Activated naive CD8-positive, alpha-beta T cell (primary cell): ENCODE measurements around the gene UNC13D.

Experiments used
- H3K27ac Mint-ChIP-seq: one replicate; pipeline ENCODE4 v1.8.0; 2021; ENCODE audit warnings: mixed read lengths
- H3K27me3 Mint-ChIP-seq: one replicate; pipeline ENCODE4 v1.8.0; 2021; ENCODE audit warnings: mixed read lengths
- H3K36me3 Mint-ChIP-seq: one replicate; pipeline ENCODE4 v1.8.0; 2021; ENCODE audit warnings: mixed read lengths
- H3K4me1 Mint-ChIP-seq: one replicate; pipeline ENCODE4 v1.8.0; 2021; ENCODE audit warnings: low read depth, mixed read lengths
- H3K4me3 Mint-ChIP-seq: one replicate; pipeline ENCODE4 v1.8.0; 2021; ENCODE audit warnings: mild to moderate bottlenecking, mixed read lengths
- H3K9me3 Mint-ChIP-seq: one replicate; pipeline ENCODE4 v1.8.0; 2021; ENCODE audit warnings: low read depth, mixed read lengths

UNC13D gene

DNA sequence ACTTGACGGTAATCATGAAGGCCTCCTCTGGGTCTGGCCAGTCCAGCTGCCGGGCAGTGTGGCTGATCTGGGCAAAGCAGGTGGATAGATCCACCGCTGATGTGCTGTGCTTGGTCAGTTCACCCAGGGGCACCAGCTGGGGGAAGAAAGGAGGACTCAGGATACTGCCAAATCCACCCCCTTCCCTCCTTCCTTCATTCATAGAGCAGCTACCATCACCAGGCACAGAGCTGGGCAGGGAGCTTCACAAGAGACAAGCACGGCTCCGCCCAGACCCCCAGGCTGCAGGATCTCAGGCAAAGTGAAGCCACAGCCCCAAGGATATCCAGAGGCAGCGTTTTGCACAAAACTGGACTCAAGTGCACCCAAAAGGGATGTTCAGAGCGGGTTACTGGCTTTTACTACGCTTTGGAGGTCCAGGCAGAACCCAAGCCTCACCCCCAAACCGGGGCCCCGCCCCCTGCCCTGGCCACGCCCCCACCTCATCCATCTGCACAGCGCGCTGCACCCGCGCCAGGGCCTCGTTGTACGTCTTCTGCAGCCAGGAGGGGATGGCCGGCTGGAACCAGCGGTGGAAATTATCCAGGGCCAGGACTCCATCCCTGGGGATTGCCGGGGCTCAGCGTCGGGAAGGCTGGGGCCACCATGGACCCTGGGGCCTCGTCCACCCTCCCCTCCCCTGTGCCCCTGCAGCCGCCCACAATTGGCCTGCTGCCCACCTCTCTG, 9.1 kb downstream of the UNC13D start:
- Mint-ChIP-seq H3K9me3 (no peaks in the 10 kb centered on the region), H3K4me3 (peak overlapping the region; percentile 27), H3K36me3 (no peaks in the 10 kb centered on the region), H3K4me1 (peaks cover 37% of the 10 kb centered on the region), H3K27me3 (no peaks in the 10 kb centered on the region), H3K27ac (no peak overlapping the region)

DNA sequence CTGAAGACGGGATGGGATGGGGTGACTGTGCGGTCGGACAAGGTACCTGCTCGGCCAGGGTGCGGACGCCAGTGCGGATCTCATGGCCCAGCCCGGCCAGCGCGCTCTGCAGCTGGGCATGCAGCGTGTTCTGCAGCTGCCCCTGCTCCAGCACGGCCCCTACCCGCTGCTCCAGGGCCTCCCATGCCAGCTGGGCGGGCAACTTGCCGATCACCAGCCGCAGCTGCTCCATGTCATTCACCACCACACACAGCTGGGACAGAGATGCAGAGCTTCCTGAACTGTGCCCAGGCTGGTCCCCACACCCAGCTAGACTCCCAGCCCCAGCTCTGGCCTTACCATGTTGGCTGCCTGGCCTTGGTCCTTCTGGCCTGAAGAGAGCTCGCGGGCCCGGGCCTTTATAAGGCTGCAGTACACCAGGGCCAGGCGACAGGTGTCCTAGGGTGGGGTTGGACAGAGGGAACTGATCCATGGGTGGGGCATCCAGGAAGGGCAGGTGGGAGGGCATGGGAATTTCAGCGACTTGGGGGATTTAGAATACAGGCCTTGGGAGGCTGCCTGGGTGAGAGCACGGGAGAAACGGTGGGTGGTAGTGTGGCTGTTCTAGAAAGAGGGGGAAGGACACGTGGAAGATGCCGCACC, 9.8 kb downstream of the UNC13D start:
- H3K4me1 Mint-ChIP-seq: peaks cover 39% of the 10 kb centered on the region
- no peaks in the 10 kb centered on the region for H3K36me3 Mint-ChIP-seq
- H3K27me3 Mint-ChIP-seq: no peaks in the 10 kb centered on the region
- no peaks in the 10 kb centered on the region for H3K9me3 Mint-ChIP-seq
- H3K4me3 Mint-ChIP-seq: peak overlapping the region; percentile 27
- peak overlapping the region; percentile 79 for H3K27ac Mint-ChIP-seq

DNA sequence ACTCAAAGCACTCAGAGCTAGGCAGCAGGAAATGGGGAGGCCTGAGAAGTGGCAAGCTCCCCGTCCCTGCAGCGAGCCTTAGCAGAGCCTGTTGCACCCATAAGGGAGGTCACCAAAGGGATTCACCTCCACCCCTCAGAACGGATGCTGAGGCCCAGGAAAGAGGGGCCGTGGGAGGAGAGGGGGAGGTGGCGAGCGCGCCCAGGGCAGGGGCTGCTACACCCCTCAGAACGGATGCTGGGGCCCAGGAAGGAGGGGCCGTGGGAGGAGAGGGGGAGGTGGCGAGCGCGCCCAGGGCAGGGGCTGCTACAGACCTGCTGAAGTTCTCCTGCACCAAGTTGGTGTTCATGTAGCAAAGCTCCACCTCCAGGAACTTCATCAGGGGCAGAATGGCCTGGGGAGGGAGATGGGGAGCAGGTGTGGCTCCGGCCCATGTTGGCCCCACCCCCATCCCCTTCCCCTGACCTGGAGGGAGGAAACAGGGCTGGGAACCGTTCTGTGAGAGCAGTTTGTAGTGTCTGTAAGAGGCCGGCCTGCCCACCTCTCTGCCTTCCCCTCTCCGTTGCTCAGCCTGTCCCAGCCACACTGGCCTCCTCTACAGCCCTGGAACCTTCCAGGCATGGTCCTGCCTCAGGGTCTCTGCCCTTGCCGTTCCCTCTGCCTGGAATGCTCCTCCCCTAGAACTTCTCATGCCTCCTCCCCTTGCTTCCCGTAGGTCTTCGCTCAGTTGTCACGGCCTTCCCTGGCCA, 11.4 kb downstream of the UNC13D start:
- Mint-ChIP-seq H3K27ac (peak overlapping the region; percentile 88), H3K9me3 (no peaks in the 10 kb centered on the region), H3K36me3 (no peaks in the 10 kb centered on the region), H3K4me1 (peaks cover 40% of the 10 kb centered on the region), H3K4me3 (peak overlapping the region; percentile 71), H3K27me3 (no peaks in the 10 kb centered on the region)

DNA sequence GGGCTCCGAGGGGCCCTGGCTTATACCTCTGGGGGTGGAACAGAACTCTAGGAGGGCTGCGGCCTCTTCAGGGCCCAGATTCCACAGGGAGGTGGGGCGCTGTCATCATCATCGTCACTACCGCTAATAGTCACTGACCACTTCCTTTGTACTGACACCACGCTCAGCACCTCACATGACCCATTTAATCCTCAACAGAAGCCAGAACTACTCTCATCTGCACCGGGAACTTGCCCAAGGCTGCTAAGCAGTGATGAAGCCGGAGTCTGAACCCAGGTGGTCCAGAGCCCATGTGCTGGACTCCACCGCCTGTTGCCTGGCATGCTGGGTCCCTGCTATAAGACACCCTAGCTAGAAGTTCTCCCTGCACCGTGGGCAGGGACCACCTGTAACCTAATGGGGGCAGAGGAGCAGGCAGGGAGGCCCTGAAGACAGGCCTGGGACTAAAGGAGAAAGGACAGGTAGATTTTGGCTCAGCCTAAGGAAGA, 12.0 kb downstream of the UNC13D start:
- Mint-ChIP-seq H3K4me3 (peak overlapping the region; percentile 71), H3K36me3 (no peaks in the 10 kb centered on the region), H3K4me1 (peaks cover 37% of the 10 kb centered on the region), H3K27me3 (no peaks in the 10 kb centered on the region), H3K27ac (peak overlapping the region; percentile 88), H3K9me3 (no peaks in the 10 kb centered on the region)

DNA sequence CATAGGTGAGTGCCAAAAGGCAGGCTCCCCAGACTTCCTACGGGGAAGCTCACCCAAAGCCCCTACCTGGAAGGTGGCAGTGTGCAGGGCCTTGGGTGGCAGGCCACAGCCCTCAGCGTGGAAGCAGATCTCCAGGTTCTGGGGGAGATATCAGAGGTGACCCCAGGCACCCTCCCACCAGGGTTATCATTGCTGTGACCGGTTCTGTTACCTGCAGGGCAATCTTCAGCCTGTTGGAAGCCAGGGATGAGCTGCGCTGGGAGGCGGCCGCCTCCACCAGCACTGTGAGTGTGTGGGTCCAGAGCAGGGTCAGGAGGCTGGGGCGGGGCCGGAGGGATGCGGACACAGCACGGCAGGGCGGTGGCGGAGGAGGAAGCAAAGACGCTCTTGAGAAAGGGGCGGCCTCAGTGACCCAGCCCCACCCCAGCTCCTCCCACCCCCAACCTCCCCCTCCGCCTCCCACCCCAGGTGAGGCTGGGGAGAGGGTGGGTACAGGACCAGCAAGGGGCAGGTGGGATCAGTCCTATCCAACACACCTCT, 13.1 kb downstream of the UNC13D start:
- Mint-ChIP-seq H3K9me3 (no peaks in the 10 kb centered on the region), H3K4me1 (peaks cover 42% of the 10 kb centered on the region), H3K27me3 (no peaks in the 10 kb centered on the region), H3K4me3 (no peak overlapping the region), H3K27ac (no peak overlapping the region), H3K36me3 (no peaks in the 10 kb centered on the region)

DNA sequence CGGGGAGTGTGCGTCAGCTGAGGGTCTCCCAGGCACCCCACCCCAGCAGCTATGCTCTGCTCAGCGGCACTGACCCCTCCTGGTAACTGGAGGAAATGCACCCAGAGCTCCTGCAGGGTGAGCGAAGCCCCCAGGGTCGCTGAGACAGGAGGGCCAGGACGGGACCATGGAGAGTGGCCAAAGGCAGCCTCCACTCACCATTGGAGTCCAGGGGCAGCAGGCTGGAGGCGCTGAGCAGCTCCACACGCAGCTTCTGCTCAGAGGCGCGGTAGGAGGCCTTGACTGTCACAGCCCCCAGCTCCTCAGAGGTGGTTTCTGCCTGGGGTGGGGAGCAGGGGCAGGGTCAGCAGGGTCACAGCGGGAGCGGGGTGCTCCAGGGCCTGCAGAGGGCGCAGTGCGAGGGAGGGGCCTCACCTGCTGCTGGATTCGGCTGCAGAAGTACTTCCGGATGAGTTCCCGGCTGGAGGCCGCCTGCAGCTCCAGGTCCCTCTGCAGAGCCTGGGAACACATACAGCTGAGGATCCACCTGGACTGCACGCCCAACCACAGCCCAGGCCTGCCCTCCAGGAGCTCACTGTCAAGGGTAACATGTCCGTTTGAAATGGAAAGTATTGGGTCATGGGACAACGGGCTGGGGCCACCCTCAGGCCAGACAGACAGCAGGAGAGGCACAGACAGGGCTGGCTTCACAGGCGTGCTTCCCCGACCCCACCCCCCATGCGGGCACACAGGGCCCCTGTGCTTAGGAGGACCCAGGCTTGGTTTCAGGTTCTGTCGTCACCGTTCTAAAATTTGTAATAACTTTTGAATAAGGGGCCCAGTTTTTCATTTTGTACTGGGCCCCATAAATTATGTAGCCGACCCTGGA, 13.8 kb downstream of the UNC13D start:
- H3K36me3 Mint-ChIP-seq: no peaks in the 10 kb centered on the region
- peaks cover 38% of the 10 kb centered on the region for H3K4me1 Mint-ChIP-seq
- H3K9me3 Mint-ChIP-seq: no peaks in the 10 kb centered on the region
- no peak overlapping the region for H3K27ac Mint-ChIP-seq
- H3K4me3 Mint-ChIP-seq: no peak overlapping the region
- no peaks in the 10 kb centered on the region for H3K27me3 Mint-ChIP-seq

DNA sequence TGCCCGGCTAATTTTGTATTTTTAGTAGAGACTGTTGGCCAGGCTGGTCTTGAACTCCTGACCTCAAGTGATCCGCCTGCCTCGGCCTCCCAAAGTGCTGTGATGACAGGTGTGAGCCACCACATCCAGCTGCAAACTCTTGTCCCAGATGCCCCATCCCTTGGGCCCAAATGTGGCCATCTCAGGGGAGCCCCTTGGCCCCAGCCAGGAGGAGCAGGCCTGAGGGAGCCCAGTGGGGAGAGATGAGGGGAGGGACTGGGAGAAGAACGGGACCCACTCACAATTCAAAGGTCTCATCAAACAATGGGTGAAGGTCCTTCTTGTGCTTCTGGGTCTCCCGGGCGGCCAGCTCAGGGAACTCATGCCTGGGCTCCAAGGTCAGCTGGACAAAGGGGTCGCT, 14.5 kb downstream of the UNC13D start:
- Mint-ChIP-seq H3K9me3 (no peaks in the 10 kb centered on the region), H3K27me3 (no peaks in the 10 kb centered on the region), H3K36me3 (no peaks in the 10 kb centered on the region), H3K27ac (peak overlapping the region; percentile 41), H3K4me3 (no peak overlapping the region), H3K4me1 (peaks cover 36% of the 10 kb centered on the region)

DNA sequence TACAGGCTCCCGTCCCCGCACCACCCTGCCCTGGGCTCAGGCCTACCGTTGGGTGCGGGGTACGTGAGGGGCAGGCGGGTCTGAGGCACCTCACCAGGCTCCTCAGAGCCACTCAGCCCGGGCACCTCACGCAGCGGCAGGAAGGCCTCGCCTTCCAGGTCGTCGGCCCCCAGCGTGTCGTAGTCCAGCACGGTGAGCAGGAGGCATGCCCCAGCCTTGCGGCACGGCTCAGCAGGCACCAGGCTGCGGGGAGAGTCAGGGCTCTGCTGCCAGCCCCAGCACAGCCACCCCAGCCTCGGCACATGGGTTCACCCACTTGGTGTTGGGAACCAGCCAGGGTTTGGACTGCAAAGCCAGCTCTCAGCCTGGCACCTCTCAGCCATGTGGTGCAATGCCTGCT, 15.5 kb downstream of the UNC13D start:
- no peak overlapping the region for H3K4me3 Mint-ChIP-seq
- H3K4me1 Mint-ChIP-seq: peaks cover 29% of the 10 kb centered on the region
- H3K27ac Mint-ChIP-seq: no peak overlapping the region
- H3K27me3 Mint-ChIP-seq: no peaks in the 10 kb centered on the region
- no peaks in the 10 kb centered on the region for H3K36me3 Mint-ChIP-seq
- no peaks in the 10 kb centered on the region for H3K9me3 Mint-ChIP-seq

DNA sequence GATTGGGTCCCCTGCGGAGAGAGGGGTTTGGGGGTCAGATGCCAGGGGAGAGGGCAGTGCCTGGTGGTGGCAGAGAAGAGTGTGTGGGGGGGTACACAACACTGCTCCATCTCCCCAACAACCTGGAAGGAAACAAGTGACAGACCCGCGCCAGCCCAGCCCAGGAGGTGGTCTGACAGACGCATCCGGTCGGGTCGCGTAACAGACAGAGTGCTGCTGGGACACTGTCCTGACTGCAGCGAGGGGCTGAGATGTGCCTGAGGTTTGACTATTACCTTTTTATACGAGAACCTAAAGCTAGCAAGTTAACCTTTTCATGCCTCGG, 16.2 kb downstream of the UNC13D start:
- H3K36me3 Mint-ChIP-seq: no peaks in the 10 kb centered on the region

DNA sequence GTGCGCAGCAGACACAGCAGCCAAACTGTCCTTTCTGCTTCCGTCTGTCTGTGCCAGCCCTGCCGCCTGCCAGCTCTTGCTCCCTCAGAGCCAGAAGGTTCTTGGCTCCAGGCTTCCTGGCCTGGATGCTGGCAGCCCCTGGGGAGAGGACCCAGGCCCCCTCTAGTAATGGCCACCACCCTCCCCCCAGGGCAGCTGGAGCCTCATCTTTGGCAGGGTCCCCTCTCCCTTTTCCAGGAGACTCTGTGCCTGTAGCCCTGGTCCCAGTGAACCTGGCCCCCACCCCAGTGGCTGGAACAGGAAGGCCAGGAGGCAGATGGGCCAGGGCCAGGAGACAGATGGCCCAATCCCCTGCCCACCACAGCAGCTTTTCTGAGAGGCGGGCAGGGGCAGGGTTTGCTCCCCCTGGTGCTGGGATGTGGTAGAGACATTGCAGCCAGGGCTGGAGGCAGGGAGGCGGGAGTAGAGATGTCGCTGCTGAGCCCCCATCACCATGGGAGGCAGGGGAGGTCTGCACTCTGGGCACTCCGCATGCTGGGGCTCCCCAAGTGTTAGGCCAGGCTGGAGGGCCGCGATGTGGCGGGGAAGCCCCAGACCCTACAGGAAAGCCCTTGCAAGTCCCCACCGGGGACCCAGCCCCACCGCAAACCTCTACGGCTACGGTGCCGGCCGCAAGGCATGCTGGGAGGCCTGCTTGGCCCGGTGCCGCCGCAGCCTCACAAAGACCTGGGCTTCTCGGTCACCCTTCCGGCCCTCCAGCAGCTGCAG, 16.7 kb downstream of the UNC13D start:
- H3K4me3 Mint-ChIP-seq: peak overlapping the region; percentile 40
- no peaks in the 10 kb centered on the region for H3K27me3 Mint-ChIP-seq

More for the DNA sequence above, 16.2 kb downstream of the UNC13D start:
- Mint-ChIP-seq H3K27me3 (no peaks in the 10 kb centered on the region), H3K9me3 (no peaks in the 10 kb centered on the region), H3K4me1 (peaks cover 23% of the 10 kb centered on the region), H3K4me3 (no peak overlapping the region), H3K27ac (peak overlapping the region; percentile 73)

DNA sequence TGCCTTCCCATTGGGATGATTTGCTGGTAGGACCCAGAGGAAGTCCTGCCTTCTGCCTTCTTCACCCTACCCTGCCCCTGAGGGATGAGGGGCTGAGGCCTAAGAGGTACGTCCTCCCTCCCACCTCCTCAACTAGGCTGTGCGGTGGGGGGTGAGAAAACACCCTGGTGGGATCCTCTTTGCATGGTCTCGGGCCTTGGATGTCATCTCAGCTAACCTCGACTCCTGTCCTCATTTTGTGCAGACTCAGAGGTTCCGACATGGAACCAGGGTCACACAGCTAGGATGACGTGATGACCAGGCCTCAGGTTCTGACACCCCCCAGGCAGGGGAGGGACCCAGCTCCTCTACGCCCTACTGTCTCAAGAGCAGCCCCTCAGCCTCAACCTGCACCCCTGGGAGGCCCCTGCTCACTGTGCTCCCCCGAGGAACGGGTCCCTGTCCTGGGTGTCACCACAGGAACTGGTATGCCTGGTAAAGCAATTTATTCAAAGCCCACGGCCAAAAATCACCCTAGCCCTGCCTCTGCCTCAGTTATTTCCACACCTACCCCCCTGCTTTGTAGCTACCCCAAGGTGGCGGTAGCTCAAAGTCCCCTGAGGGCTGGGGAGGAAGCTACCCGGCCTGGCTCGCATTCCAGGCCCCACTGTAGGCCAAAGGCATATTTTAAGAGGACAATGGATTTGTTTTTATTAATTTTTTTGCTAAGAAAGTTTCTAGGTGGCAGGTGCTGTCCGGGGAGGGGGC, 17.5 kb downstream of the UNC13D start:
- Mint-ChIP-seq H3K36me3 (no peaks in the 10 kb centered on the region), H3K4me1 (peaks cover 23% of the 10 kb centered on the region), H3K27ac (peak overlapping the region; percentile 64), H3K27me3 (no peaks in the 10 kb centered on the region), H3K4me3 (no peak overlapping the region), H3K9me3 (no peaks in the 10 kb centered on the region)

More for the DNA sequence above, 16.7 kb downstream of the UNC13D start:
- Mint-ChIP-seq H3K4me1 (peaks cover 22% of the 10 kb centered on the region), H3K36me3 (no peaks in the 10 kb centered on the region), H3K27ac (peak overlapping the region; percentile 73), H3K9me3 (no peaks in the 10 kb centered on the region)

DNA sequence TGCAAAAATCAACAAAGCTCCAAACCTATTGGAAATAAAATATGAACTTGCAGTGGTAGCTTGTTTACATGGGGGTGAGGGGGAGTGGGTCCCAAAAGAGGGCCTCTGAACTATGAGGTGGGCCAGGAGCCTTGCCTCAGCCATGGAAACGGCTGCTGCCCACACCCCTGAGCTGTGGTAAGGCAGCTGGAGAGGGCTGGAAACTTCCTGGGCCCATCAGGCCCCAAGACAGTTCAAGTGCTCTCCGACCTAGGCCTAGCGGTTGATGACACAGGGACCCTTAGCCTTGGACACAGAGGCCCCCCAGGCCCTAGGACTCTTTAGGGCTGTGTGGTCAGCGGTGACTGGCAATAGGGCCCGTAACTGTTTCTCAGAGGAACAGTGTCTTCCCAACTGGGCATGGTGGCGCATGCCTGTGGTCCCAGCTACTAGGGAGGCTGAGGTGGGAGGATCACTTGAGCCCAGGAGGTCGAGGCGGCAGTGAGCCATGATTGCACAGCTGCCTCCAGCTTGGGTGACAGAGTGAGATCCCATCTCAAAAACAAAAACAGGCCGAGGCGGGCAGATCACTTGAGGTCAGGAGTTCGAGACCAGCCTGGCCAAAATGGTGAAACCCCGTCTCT, 18.3 kb downstream of the UNC13D start:
- Mint-ChIP-seq H3K36me3 (no peaks in the 10 kb centered on the region), H3K4me3 (no peak overlapping the region), H3K9me3 (no peaks in the 10 kb centered on the region), H3K27ac (no peak overlapping the region), H3K27me3 (no peaks in the 10 kb centered on the region), H3K4me1 (peaks cover 30% of the 10 kb centered on the region)

DNA sequence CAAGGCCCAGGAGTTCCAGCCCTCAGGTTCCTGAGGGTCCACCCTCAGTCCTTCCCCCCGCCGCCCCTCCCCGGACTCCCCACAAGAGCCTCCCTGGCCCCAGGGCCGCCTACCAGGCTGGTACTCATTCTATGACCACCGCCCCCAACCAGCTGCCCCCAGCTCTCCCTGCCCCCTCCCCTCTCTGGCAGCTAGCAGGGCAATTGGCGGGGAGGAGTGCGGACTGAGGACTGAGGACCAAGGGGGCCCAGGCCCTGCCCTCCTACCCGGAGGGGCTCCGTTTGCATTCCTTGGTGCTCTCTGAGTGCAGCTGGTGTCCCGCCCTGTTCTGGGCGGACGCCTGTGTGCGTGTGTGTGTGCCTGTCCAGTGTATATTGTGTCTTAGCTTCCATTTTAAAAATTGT, 19.1 kb downstream of the UNC13D start:
- Mint-ChIP-seq H3K27me3 (no peaks in the 10 kb centered on the region), H3K4me3 (no peak overlapping the region), H3K27ac (peak overlapping the region; percentile 30), H3K36me3 (no peaks in the 10 kb centered on the region), H3K4me1 (peaks cover 30% of the 10 kb centered on the region), H3K9me3 (no peaks in the 10 kb centered on the region)
